Pancreas (tissue), 10 donors: ENCODE data around the gene OTOG. TPM values are rescaled to one million over a fixed set of nuclear protein-coding genes. Genes with fewer than 3 reads are reported as not detected.
"Not testable (repeated sequence)": the region's sequence is repeated elsewhere in the genome, so short reads cannot be mapped to it uniquely, and the experiment has no call there.

Experiments
- ATAC-seq, 4 donors: fragments of 200-7000 bp; cut with Tn5 transposase; one replicate each; pipeline versions ENCODE4 v1.8.0 to v1.9.1; 2020; ENCODE audit warnings: mild to moderate bottlenecking in 4 of 4, moderate library complexity in 4 of 4
- DNase-seq, 6 donors: peaks; one replicate each; pipeline ENCODE4 v3.0.0-alpha.2; 2020
- FAIRE-seq: peaks from 2 replicates; lab custom pipeline; 2012; peaks lifted over from hg19 to GRCh38; lab: Jason Lieb, UNC
- H3K27ac ChIP-seq, 4 donors: fragments of 200-600 bp; sonication (generic); 1 replicate in 3 of 4; 2 replicates in 1 of 4; pipeline versions ENCODE4 v1.5.0 to v1.8.0; 2020
- H3K27me3 ChIP-seq, 4 donors: fragments of 200-600 bp; one replicate each; pipeline ENCODE4 v1.8.0; 2021
- H3K36me3 ChIP-seq, 3 donors: fragments of 200-600 bp; sonication (generic) in 1 of 3; one replicate each; pipeline versions ENCODE4 v1.5.0 to v1.8.0; 2020 to 2021
- H3K4me1 ChIP-seq, 3 donors: fragments of 200-600 bp; one replicate each; pipeline ENCODE4 v1.8.0; 2021
- H3K4me3 ChIP-seq, 4 donors: fragments of 200-600 bp; sonication (generic) in 2 of 4; one replicate each; pipeline versions ENCODE4 v1.5.0 to v1.8.0; 2020 to 2021
- H3K9me3 ChIP-seq, 4 donors: fragments of 200-600 bp; one replicate each; pipeline ENCODE4 v1.8.0; 2021
- WGBS, 2 donors: extraction: QIAGEN DNeasy Blood & Tissue Kit; methylation state at CpG; one replicate each; pipeline ENCODE4 v1.1.7; 2013; 5-methylcytosine and 5-hydroxymethylcytosine counted together
- intact Hi-C, 3 donors: fragments of 100-400 bp; cut with DNase I; formaldehyde crosslinking; loops; one replicate each; pipeline versions ENCODE4 v1.11.1 to v1.14.2; 2022
- polyA plus RNA-seq, 2 donors: library from polyadenylated mRNA; stranded (reverse); fragments of 200-250 nt; gene quantifications; one replicate each; pipeline ENCODE4 v1.2.3, GENCODE V29; 2013
- total RNA-seq, 6 donors: library from RNA; stranded (reverse); fragmentation: NEBNext Ultra II Directional in 4 of 6; extraction: Animal tissue kit (Norgen Biotek cat#: 25700) in 4 of 6; gene quantifications; one replicate each; pipeline versions ENCODE4 v1.2.1 to v1.2.4, GENCODE V29; 2021 to 2023
- TF ChIP-seq, protein P1 (sequence below), 4 donors: fragments of 200-600 bp; sonication (generic) in 3 of 4; IDR thresholded peaks; one replicate each; pipeline versions ENCODE4 v1.5.0 to v1.8.0; 2021; ENCODE audit warnings: antibody characterized with exemption in 4 of 4
- donor health status: healthy with polysubstance abuse.
- donor health status: DM: no; HTN: no; CAD: no; lungs with moderate emphysema.
- donor health status: DM: no; HTN: no; CAD: no.
- donor health status: control.
- donor health status: control.
- donor health status: Bipolar disorder and iron deficiency.
- donor health status: DM: yes; HTN: yes; CAD: no.
- donor health status: DM: no; HTN: no; CAD: no.
- donor health status: DM: no; HTN: no; CAD: no.
- donor health status: DM: yes; HTN: yes; CAD: no.

Gene OTOG
- total and polyA plus RNA-seq, 8 donors = not detected

DNA sequence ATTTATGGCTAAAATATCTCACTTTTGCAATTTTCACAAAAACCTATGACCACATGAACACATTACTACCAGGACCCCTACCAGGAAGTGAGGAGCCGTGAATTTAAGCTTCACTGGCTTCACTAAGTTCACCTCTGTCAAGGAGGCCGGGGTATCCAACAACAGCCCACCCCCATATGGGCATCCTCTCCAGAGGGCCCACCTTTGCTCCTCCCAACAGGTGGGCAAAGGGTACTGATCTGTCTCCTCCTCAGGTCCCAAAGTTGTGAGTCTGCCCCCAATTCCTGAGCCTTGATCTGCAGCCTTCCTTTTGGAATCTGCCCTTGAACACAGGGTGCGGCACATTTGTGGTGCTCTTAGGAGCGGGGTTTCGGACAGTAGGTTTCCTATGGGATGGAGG, 66.9 kb downstream of the OTOG start:
- Histone ChIP-seq H3K4me3 (no peak overlapping the region), H3K27ac (no peak overlapping the region), H3K4me1 (no peaks in the 10 kb centered on the region), H3K9me3 (no peaks in the 10 kb centered on the region), H3K36me3 (no peaks in the 10 kb centered on the region), H3K27me3 (no peaks in the 10 kb centered on the region)
- intact Hi-C loops = no loop called here
- no peak for DNase-seq
- TF ChIP-seq, protein P1, sequence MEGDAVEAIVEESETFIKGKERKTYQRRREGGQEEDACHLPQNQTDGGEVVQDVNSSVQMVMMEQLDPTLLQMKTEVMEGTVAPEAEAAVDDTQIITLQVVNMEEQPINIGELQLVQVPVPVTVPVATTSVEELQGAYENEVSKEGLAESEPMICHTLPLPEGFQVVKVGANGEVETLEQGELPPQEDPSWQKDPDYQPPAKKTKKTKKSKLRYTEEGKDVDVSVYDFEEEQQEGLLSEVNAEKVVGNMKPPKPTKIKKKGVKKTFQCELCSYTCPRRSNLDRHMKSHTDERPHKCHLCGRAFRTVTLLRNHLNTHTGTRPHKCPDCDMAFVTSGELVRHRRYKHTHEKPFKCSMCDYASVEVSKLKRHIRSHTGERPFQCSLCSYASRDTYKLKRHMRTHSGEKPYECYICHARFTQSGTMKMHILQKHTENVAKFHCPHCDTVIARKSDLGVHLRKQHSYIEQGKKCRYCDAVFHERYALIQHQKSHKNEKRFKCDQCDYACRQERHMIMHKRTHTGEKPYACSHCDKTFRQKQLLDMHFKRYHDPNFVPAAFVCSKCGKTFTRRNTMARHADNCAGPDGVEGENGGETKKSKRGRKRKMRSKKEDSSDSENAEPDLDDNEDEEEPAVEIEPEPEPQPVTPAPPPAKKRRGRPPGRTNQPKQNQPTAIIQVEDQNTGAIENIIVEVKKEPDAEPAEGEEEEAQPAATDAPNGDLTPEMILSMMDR (IDR thresholded peaks at IDR 0.05) = no peak
- no peak for FAIRE-seq
- 82 to 85% methylated on average over 5 of the region's 5 CpGs for WGBS, 2 donors
- no peak for ATAC-seq

GRCh38 chr11:17622711-17623110, 75.7 kb downstream of the OTOG start:
- H3K9me3 ChIP-seq, H3K27me3 ChIP-seq, FAIRE-seq, H3K4me1 ChIP-seq, H3K36me3 ChIP-seq, H3K4me3 ChIP-seq, H3K27ac ChIP-seq, DNase-seq, ATAC-seq, intact Hi-C loops: not testable (repeated sequence)
- 78 to 84% methylated on average over 4 of the region's 4 CpGs for WGBS, 2 donors

GRCh38 chr11:17629113-17629512, 82.1 kb downstream of the OTOG start:
- intact Hi-C loops = no loop called here
- ATAC-seq = no peak
- WGBS, 2 donors = 73 to 84% methylated on average over 5 of the region's 5 CpGs
- H3K4me1 ChIP-seq = no peaks in the 10 kb centered on the region
- H3K36me3 ChIP-seq = no peaks in the 10 kb centered on the region
- TF ChIP-seq, protein P1 (IDR thresholded peaks at IDR 0.05) = no peak
- no peak overlapping the region for H3K4me3 ChIP-seq
- no peak for DNase-seq
- FAIRE-seq = no peak
- no peak overlapping the region for H3K27ac ChIP-seq
- no peaks in the 10 kb centered on the region for H3K9me3 ChIP-seq
- H3K27me3 ChIP-seq = no peaks in the 10 kb centered on the region

DNA sequence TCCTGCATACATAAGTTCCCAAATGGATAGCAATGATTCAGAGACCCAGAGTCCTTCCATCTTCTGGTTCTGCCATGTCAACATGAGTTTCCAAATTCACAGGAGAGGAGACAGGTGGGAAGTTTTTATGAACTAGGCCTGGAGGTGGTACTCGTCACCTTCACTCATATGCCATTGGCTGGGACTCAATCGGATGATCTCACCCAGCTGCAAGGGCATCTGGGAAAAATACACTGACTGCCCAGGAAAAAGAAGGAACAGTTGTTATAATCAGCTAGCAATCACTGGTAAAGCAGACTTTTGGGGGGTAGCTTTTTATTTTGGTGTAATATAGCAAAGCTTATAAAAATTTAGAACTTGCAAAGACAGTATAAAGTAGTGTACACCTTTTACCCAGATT, 83.9 kb downstream of the OTOG start:
- FAIRE-seq = no peak
- intact Hi-C loops = no loop called here
- H3K27me3 ChIP-seq = no peaks in the 10 kb centered on the region
- DNase-seq = no peak
- ATAC-seq = no peak
- TF ChIP-seq, protein P1 (IDR thresholded peaks at IDR 0.05) = no peak
- no peaks in the 10 kb centered on the region for H3K4me1 ChIP-seq
- no peak overlapping the region for H3K4me3 ChIP-seq
- no peaks in the 10 kb centered on the region for H3K9me3 ChIP-seq
- 78 to 80% methylated on average over 2 of the region's 2 CpGs for WGBS, 2 donors
- H3K27ac ChIP-seq = no peak overlapping the region
- H3K36me3 ChIP-seq = no peaks in the 10 kb centered on the region

DNA sequence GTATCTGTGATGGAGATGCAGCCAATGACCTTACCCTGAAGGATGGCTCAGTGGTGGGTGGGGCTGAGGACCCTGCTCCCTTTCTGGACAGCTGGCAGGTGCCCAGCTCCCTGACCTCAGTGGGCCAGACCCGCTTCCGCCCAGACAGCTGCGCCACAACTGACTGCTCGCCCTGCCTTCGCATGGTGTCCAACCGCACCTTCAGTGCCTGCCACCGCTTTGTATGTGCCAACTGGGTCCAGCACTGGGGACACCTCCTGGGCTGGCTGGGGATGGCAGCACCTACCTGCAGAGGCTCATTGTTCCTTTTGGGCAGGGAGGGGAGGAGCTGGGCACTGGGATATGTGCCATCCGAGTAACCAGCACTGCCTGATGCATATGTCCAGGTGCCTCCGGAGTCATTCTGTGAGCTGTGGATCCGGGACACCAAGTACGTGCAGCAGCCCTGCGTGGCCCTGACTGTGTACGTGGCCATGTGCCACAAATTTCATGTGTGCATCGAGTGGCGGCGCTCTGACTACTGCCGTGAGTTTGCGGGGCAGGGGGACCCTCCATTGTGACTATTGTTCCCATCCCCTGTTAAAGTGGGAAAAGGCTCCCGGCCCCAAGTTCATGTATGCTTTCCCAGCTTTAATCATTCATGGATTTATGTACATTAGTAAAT, 84.8 kb downstream of the OTOG start:
- no peak for FAIRE-seq

More for the DNA sequence above, 84.8 kb downstream of the OTOG start:
- TF ChIP-seq, protein P1 (IDR thresholded peaks at IDR 0.05) = no peak
- intact Hi-C loops = no loop called here
- WGBS, 2 donors = 83 to 89% methylated on average over 19 of the region's 19 CpGs
- Histone ChIP-seq H3K4me3 (no peak overlapping the region), H3K36me3 (no peaks in the 10 kb centered on the region), H3K9me3 (no peaks in the 10 kb centered on the region), H3K4me1 (no peaks in the 10 kb centered on the region), H3K27me3 (no peaks in the 10 kb centered on the region), H3K27ac (no peak overlapping the region)
- DNase-seq (no peak), ATAC-seq (no peak)
